ENCODE results near the gene MYO18A. TPM values are rescaled to one million over a fixed set of nuclear protein-coding genes. Genes with fewer than 3 reads are reported as not detected.

MYO18A gene
- total RNA-seq, 4 donors from 2014 or later, result 526 to 1,058 (median 835) TPM

- H3K4me3 ChIP-seq, result no peak overlapping the region
- TF ChIP-seq POLR2A (IDR thresholded peaks at IDR 0.05), result no peak
- no peak for TF ChIP-seq CTCF (IDR thresholded peaks at IDR 0.05 in 4 of 5, conservative IDR thresholded peaks at IDR 0.05 in 1 of 5)
- H3K36me3 ChIP-seq, result no peaks in the 10 kb centered on the region
- intact Hi-C loops (cut with DNase I; ENCODE audit: low total_unique reads) (no loop called here), in situ Hi-C loops (cut with MboI; ENCODE audit: low sequenced_read_pairs in 4 of 4) (loop anchor here in 1 of 4 donors (5.0 kb wide), 1 partner anchor 69 kb away; no protein-coding TSS in a partner anchor)
- ATAC-seq (no peak), DNase-seq (no peak)
- H3K27me3 ChIP-seq, result no peaks in the 10 kb centered on the region
- no peak overlapping the region for H3K27ac ChIP-seq
- peaks cover 6 to 10% of the 10 kb centered on the region in 2 donors for H3K4me1 ChIP-seq
- H3K9me3 ChIP-seq, result no peaks in the 10 kb centered on the region
These were observed 36.0 kb upstream of the MYO18A start for GRCh38 chr17:29216181-29216580.

- ATAC-seq (no peak), DNase-seq (no peak)
- no peaks in the 10 kb centered on the region for H3K27me3 ChIP-seq
- H3K27ac ChIP-seq, result no peak overlapping the region
- TF ChIP-seq POLR2A (IDR thresholded peaks at IDR 0.05) (no peak), CTCF (IDR thresholded peaks at IDR 0.05 in 4 of 5, conservative IDR thresholded peaks at IDR 0.05 in 1 of 5) (no peak)
- peaks cover 6 to 10% of the 10 kb centered on the region in 2 donors for H3K4me1 ChIP-seq
- H3K9me3 ChIP-seq, result no peaks in the 10 kb centered on the region
- intact Hi-C loops (cut with DNase I; ENCODE audit: low total_unique reads), result no loop called here
- no peaks in the 10 kb centered on the region for H3K36me3 ChIP-seq
- no peak overlapping the region for H3K4me3 ChIP-seq
- in situ Hi-C loops (cut with MboI; ENCODE audit: low sequenced_read_pairs in 4 of 4), result loop anchor here in 1 of 4 donors (5.0 kb wide), 1 partner anchor 68 kb away; no protein-coding TSS in a partner anchor
These were observed 35.5 kb upstream of the MYO18A start for GRCh38 chr17:29215717-29216116.

GRCh38 chr17:29215174-29215573, 35.0 kb upstream of the MYO18A start:
- Histone ChIP-seq H3K9me3 (no peaks in the 10 kb centered on the region), H3K4me1 (peaks cover 6 to 10% of the 10 kb centered on the region in 2 donors), H3K27me3 (no peaks in the 10 kb centered on the region), H3K27ac (no peak overlapping the region), H3K36me3 (no peaks in the 10 kb centered on the region), H3K4me3 (no peak overlapping the region)
- intact Hi-C loops (cut with DNase I; ENCODE audit: low total_unique reads) (no loop called here), in situ Hi-C loops (cut with MboI; ENCODE audit: low sequenced_read_pairs in 4 of 4) (loop anchor here in 1 of 4 donors (5.0 kb wide), 1 partner anchor 68 kb away; no protein-coding TSS in a partner anchor)
- TF ChIP-seq POLR2A (IDR thresholded peaks at IDR 0.05) (no peak), CTCF (IDR thresholded peaks at IDR 0.05 in 4 of 5, conservative IDR thresholded peaks at IDR 0.05 in 1 of 5) (no peak)
- ATAC-seq (no peak), DNase-seq (no peak)

- Histone ChIP-seq H3K9me3 (no peaks in the 10 kb centered on the region), H3K4me3 (no peak overlapping the region), H3K27me3 (no peaks in the 10 kb centered on the region), H3K27ac (no peak overlapping the region), H3K36me3 (no peaks in the 10 kb centered on the region), H3K4me1 (peaks cover 3 to 8% of the 10 kb centered on the region in 2 donors)
- DNase-seq (no peak), ATAC-seq (no peak)
- intact Hi-C loops (cut with DNase I; ENCODE audit: low total_unique reads), result no loop called here
- TF ChIP-seq CTCF (IDR thresholded peaks at IDR 0.05 in 4 of 5, conservative IDR thresholded peaks at IDR 0.05 in 1 of 5), result no peak
- TF ChIP-seq POLR2A (IDR thresholded peaks at IDR 0.05), result no peak
- in situ Hi-C loops (cut with MboI; ENCODE audit: low sequenced_read_pairs in 4 of 4), result loop anchor here in 1 of 4 donors (5.0 kb wide), 1 partner anchor 67 kb away; no protein-coding TSS in a partner anchor
These were observed 34.3 kb upstream of the MYO18A start for GRCh38 chr17:29214215-29215146.

Data from gastrocnemius medialis (tissue), 4 donors.